DOHH2 (cell line): ENCODE measurements around the gene CLDND1.

Experiments
- H3F3A ChIP-seq: fragments of 200-600 bp; sonication (generic), shearing (Covaris generic); 2 replicates; pipeline ENCODE4 v1.6.0; 2016; ENCODE audit warnings: antibody characterized with exemption, mild to moderate bottlenecking; ENCODE audit not compliant: control insufficient read depth, insufficient read depth
- H3K27ac ChIP-seq: fragments of 200-600 bp; sonication (generic); 2 replicates; pipeline ENCODE4 v1.5.1; 2014; ENCODE audit warnings: low read depth, mild to moderate bottlenecking, low read length, moderate library complexity
- H3K27me3 ChIP-seq: fragments of 200-600 bp; sonication (generic); 2 replicates; pipeline ENCODE4 v1.6.1; 2014; ENCODE audit warnings: mild to moderate bottlenecking, low read length, mixed read lengths; ENCODE audit not compliant: control insufficient read depth
- H3K36me3 ChIP-seq: fragments of 200-600 bp; sonication (generic); 2 replicates; pipeline ENCODE4 v1.6.1; 2014; ENCODE audit warnings: mild to moderate bottlenecking, low read length, moderate library complexity, mixed read lengths; ENCODE audit not compliant: control insufficient read depth
- H3K4me1 ChIP-seq: fragments of 200-600 bp; sonication (generic); 2 replicates; pipeline ENCODE4 v1.6.1; 2014; ENCODE audit warnings: mild to moderate bottlenecking, low read length, mixed read lengths; ENCODE audit not compliant: control insufficient read depth
- H3K4me2 ChIP-seq: fragments of 200-600 bp; sonication (generic); 2 replicates; pipeline ENCODE4 v1.6.0; 2014; ENCODE audit warnings: mild to moderate bottlenecking, low read length, moderate library complexity
- H3K4me3 ChIP-seq: fragments of 200-600 bp; sonication (generic); 2 replicates; pipeline ENCODE4 v1.5.1; 2014; ENCODE audit warnings: mild to moderate bottlenecking, low read length, mixed read lengths
- H3K79me2 ChIP-seq: fragments of 200-600 bp; sonication (generic); 2 replicates; pipeline ENCODE4 v1.6.1; 2014; ENCODE audit warnings: mild to moderate bottlenecking, low read length, mixed read lengths; ENCODE audit not compliant: control insufficient read depth
- H3K9me2 ChIP-seq: fragments of 200-600 bp; sonication (generic); replicated peaks from 2 replicates; pipeline ENCODE4 v1.6.1; 2014; ENCODE audit warnings: mild to moderate bottlenecking, low read length, mixed read lengths; ENCODE audit not compliant: control insufficient read depth
- H3K9me3 ChIP-seq: fragments of 200-600 bp; sonication (generic); 2 replicates; pipeline ENCODE4 v1.6.1; 2014; ENCODE audit warnings: antibody characterized with exemption, low read length, mixed read lengths; ENCODE audit not compliant: control insufficient read depth, insufficient read depth
- H4K20me1 ChIP-seq: fragments of 200-600 bp; sonication (generic); 2 replicates; pipeline ENCODE4 v1.6.0; 2014; ENCODE audit warnings: low read depth, mild to moderate bottlenecking, antibody characterized with exemption, low read length, moderate library complexity; ENCODE audit not compliant: control insufficient read depth, insufficient read depth
- EZH2phosphoT487 ChIP-seq: fragments of 200-600 bp; sonication (generic); IDR thresholded peaks from 2 replicates; pipeline ENCODE4 v1.6.1; 2017; ENCODE audit warnings: borderline replicate concordance, mild to moderate bottlenecking, antibody characterized with exemption, low read length, moderate library complexity, mixed read lengths
- TF ChIP-seq, protein P1 (sequence below): fragments of 200-600 bp; sonication (generic); IDR thresholded peaks from one replicate; pipeline ENCODE4 v1.5.1; 2014; ENCODE audit warnings: antibody characterized with exemption, mild to moderate bottlenecking, low read depth, low read length; ENCODE audit not compliant: poor library complexity, severe bottlenecking

CLDND1 gene

DNA sequence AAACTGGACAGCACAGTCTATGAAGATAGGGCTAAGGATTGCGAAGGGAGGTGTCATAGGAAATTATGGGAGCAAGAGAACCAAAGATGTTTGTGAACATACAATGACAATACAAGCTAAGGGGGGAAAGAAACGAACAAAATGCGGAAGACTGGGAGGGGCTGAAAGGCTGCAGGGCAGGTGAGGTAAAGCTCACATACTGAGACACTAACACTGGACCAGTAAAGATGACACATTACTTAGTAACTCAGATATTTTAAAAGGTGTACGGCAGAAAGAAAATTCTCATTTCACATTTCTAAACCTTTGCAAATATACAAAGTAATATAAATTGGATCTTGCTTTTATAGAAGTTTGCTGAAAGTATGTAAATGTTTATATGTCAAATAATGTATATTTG lies 10.1 kb downstream of the CLDND1 start:
- no peaks in the 10 kb centered on the region for H3F3A ChIP-seq
- peaks cover 26% of the 10 kb centered on the region for H3K36me3 ChIP-seq
- no peaks in the 10 kb centered on the region for H3K9me2 ChIP-seq
- no peaks in the 10 kb centered on the region for H3K4me1 ChIP-seq
- no peak overlapping the region for H3K4me3 ChIP-seq
- H4K20me1 ChIP-seq = no peaks in the 10 kb centered on the region
- no peaks in the 10 kb centered on the region for H3K79me2 ChIP-seq
- no peak overlapping the region for H3K27ac ChIP-seq
- H3K27me3 ChIP-seq = no peaks in the 10 kb centered on the region
- H3K9me3 ChIP-seq = no peaks in the 10 kb centered on the region
- no peak overlapping the region for H3K4me2 ChIP-seq
- TF ChIP-seq, protein P1, sequence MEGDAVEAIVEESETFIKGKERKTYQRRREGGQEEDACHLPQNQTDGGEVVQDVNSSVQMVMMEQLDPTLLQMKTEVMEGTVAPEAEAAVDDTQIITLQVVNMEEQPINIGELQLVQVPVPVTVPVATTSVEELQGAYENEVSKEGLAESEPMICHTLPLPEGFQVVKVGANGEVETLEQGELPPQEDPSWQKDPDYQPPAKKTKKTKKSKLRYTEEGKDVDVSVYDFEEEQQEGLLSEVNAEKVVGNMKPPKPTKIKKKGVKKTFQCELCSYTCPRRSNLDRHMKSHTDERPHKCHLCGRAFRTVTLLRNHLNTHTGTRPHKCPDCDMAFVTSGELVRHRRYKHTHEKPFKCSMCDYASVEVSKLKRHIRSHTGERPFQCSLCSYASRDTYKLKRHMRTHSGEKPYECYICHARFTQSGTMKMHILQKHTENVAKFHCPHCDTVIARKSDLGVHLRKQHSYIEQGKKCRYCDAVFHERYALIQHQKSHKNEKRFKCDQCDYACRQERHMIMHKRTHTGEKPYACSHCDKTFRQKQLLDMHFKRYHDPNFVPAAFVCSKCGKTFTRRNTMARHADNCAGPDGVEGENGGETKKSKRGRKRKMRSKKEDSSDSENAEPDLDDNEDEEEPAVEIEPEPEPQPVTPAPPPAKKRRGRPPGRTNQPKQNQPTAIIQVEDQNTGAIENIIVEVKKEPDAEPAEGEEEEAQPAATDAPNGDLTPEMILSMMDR = no peak
- TF ChIP-seq EZH2phosphoT487 = no peak

DNA sequence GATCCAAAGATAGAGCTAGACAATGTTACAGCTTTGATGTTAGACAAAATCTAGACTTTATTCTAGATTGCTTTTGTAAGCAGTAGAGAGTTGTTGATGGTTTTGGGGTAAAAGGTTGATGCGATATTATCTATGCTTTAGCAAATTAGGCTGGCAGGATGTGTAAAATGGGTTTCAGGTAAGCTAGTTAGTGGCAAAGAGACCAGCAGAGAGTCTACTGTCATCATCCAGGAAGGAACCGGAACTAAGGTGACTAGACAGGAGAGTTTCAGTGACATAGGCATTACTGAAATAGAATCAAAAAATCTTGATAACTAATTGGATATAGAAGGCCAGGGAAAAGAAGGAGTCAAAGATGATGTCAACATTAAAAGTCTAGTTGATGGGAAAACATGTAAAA lies 14.1 kb downstream of the CLDND1 start:
- Histone ChIP-seq H3F3A (no peaks in the 10 kb centered on the region), H3K4me1 (no peaks in the 10 kb centered on the region), H3K9me2 (no peaks in the 10 kb centered on the region), H3K9me3 (no peaks in the 10 kb centered on the region), H3K4me2 (no peak overlapping the region), H3K79me2 (no peaks in the 10 kb centered on the region), H3K4me3 (no peak overlapping the region), H3K27me3 (no peaks in the 10 kb centered on the region), H3K27ac (no peak overlapping the region), H3K36me3 (no peaks in the 10 kb centered on the region), H4K20me1 (no peaks in the 10 kb centered on the region)
- TF ChIP-seq, protein P1 = no peak
- TF ChIP-seq EZH2phosphoT487 = no peak

DNA sequence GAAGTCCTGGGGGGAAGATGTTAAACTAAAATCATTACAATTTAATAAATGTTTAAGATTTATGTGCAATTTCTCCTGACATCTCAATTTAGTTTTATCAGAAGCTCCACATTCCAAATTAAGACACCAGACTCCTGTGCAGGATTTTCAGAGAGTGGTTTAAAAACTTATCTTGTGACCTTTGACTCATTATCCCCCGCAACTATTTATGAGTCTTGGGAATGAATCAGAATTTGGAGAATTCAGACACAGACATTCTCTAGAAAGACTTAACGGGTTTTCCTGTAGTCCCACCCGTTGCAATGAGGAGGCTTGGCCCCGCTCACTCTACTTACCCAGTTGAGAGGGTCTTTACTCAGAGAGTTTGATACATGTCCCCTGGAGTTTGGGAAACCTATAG lies 18.2 kb downstream of the CLDND1 start:
- H3K4me1 ChIP-seq = no peaks in the 10 kb centered on the region
- H3K4me3 ChIP-seq = no peak overlapping the region
- no peaks in the 10 kb centered on the region for H3F3A ChIP-seq
- H4K20me1 ChIP-seq = no peaks in the 10 kb centered on the region
- no peaks in the 10 kb centered on the region for H3K9me2 ChIP-seq
- H3K9me3 ChIP-seq = no peaks in the 10 kb centered on the region
- H3K27ac ChIP-seq = no peak overlapping the region
- no peak overlapping the region for H3K4me2 ChIP-seq
- no peaks in the 10 kb centered on the region for H3K36me3 ChIP-seq
- H3K79me2 ChIP-seq = no peaks in the 10 kb centered on the region
- no peaks in the 10 kb centered on the region for H3K27me3 ChIP-seq
- no peak for TF ChIP-seq EZH2phosphoT487
- TF ChIP-seq, protein P1 = no peak
